GM19463 (cell line): ENCODE data around the gene ZNF22.

Experiments
- ATAC-seq: cut with Tn5 transposase; IDR thresholded peaks from one replicate; pipeline ENCODE4 v1.9.1; 2021; ENCODE audit warnings: mild to moderate bottlenecking, moderate library complexity; ENCODE audit not compliant: unreplicated experiment

The ZNF22 gene

DNA sequence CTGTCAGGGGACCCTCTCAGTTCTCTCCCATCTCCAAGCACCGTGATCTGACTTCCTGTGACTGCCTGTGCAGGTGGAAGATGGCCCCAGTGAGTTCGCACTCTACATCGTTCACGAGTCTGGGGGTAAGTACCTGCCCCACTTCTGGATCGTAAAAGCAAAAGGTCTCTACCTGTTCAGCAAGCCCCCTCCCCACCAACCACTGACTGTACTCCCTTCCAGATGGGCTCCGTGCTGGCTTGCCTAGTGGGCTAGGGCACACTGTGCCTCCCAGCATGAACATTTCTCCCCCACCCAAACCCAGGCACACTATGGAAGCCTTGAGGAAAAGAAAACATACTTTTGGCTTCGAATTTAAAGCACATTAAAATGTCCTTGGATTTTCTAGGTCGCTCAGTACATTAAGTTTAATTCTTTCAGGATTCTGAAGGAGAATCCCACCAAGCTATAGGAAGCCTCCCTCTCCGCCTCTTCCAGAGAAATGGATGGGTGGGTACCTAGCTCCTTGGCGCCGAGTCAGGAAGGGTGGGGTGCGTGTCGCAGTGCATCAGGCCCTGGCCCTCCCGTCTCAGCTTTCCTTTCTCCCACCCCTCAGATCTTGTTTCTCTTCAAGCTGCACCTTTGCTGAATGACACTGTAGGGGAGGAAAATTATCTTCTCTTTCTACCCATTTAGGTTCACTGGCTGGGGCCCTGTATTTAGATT lies 11.0 kb upstream of the ZNF22 start:
- no peak for ATAC-seq

DNA sequence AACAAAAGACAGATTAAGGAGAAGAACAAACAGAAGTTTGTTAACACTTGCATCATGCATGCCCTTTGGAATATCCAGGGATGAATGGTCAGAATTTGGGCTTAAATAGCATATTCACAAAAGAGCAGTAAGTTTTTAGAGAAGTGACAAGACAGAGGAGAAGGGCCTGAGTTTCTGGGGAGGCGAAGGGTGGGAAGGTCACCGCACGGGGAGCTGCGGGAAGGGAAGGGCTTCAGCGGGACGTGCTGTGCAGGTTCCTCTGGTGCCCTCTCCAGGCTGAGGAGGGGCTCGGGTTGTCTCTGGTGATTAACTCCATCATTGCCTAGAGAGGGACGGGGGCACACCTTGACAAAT lies 10.4 kb upstream of the ZNF22 start:
- ATAC-seq: no peak

DNA sequence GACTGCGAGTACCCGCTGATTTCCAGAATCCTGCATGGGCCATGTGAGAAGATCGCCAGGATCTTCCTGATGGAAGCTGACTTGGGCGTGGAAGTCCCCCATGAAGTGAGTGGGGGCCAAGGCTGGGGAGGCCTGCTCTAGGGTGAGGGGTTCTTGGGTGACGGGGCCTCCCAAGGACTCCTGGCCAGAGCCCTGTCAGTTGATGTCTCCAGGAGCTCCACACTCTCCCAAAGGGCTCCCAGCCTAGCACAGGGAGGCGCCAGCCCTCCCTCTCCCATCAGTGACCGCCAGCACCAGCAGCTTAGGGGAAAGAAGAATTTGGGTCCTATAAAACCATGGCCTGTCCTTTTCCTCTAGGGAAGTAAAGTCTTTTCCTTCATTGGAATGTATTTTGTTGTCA lies 9.8 kb upstream of the ZNF22 start:
- ATAC-seq: no peak

DNA sequence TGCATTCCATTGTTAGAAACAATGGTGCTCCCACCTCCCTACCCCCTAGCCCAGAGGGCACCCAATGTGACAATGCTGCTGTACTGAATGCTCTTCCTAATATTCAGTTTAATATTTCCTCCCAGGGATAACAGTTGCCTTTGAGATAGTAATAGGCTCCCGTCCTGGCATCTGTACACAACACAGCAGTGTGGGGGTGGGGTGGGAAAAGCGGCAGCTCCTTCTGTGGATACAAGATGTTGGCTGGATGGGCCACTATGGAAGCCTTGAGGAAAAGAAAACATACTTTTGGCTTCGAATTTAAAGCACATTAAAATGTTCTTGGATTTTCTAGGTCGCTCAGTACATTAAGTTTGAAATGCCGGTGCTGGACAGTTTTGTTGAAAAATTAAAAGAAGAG lies 9.2 kb upstream of the ZNF22 start:
- ATAC-seq: no peak

DNA sequence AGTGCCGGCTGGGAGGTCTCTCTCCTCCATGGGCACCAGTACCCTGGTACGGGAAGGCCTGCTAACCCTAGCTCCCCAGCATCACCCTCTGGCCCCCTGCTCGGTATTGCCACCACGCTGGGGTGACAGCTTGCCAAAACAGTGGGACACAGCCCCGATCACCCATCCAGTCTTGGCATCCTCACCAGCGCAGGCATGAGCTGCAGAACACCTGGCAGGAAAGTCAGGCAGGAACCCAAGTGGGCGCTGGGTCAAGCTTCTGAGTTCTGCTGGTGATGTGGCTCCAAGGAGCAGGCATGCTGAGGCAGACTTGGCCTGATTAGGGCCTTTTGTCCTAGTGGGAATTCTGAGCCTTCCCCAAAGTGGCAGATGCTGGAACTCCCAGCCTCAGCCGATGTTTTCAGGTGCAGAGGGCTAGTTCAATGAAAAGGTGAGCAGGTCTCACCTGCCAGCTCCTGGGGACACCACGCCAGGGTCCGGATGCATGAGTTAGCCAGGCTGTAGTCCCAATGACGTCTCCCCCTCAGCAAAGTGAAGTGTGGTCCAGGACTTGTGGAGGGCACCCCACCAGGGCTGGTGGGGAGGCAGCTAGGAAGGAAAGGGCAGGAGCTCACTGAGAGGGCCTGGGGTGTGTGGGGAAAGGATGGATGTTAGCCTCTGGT lies 8.5 kb upstream of the ZNF22 start:
- no peak for ATAC-seq

DNA sequence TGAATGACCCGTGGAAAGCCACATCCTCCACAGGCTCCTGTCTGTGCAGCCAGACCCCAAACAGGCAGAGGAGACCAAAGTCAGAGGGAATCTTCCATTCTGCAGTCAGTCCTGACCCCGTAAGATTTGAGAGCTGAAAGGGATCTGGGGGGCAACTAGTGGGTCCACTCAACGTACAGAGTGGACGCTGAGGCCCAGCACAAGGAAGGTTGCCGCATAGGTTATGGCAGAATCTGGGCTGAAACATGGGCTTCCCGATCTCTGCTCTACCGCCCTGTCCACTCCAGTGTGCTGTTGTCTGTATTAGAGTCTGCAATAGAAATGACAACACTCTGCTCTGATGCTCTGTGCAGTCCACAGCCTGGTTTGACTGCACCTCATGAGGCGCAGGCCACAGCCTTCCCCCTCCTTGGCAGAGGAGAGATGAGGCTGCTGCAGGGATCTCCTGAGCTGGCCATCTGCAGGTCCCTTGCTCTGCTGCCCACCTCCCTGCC lies 7.9 kb upstream of the ZNF22 start:
- ATAC-seq: no peak

DNA sequence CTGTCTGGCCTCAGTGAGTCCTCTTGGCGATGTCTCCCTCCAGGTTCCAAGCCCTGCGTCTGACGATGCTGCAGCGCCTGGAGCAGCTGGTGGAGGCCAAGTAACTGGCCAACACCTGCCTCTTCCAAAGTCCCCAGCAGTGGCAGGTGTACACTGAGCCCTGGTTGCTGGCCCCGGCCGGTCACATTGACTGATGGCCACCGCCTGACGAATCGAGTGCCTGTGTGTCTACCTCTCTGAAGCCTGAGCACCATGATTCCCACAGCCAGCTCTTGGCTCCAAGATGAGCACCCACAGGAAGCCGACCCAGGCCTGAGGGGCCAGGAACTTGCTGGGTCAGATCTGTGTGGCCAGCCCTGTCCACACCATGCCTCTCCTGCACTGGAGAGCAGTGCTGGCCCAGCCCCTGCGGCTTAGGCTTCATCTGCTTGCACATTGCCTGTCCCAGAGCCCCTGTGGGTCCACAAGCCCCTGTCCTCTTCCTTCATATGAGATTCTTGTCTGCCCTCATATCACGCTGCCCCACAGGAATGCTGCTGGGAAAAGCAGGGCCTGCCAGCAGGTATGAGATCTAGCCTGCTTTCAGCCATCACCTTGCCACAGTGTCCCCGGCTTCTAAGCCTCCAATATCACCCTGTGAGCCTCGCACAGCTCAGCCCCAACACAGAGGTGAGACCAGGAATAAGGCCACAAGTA lies 7.3 kb upstream of the ZNF22 start:
- no peak for ATAC-seq

DNA sequence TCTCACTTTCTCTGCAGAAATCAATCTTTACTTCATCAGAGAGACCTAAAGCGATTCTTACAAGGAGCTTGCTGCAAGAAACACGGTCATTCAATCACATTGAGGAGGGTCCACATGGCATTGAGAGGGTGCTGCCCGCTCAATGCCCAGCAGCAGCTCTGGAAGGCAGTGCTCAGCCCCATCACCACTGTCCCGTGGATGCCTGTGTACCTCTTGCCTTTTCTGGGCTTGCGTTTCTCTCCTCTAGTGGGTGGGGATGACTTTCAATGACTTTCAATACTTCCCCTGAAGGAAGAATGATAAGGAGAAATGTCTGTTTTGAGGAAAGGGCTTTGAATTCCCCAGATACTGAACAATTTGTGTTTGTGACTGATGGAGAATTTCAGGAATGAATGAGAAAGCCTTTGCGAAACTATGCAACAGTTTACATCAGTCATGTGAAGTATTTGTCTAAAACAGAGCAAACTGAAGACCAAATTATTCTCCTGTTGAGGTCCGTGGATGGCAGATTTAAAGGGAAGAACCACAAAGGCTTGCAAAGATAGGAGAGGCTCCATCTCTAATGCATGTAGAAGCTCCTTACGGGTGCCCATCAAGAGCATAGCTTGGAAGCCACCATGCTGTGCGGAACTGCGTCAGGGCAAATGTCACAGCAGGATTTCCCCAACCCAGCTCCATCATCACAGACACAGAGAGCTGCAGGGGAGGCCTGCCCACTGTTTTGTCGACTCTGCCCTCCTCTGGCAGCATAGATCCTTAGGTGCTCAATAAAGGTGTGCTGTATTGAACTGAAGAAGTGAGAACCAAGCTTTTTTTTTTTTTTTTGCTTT lies 6.6 kb upstream of the ZNF22 start:
- ATAC-seq: no peak

DNA sequence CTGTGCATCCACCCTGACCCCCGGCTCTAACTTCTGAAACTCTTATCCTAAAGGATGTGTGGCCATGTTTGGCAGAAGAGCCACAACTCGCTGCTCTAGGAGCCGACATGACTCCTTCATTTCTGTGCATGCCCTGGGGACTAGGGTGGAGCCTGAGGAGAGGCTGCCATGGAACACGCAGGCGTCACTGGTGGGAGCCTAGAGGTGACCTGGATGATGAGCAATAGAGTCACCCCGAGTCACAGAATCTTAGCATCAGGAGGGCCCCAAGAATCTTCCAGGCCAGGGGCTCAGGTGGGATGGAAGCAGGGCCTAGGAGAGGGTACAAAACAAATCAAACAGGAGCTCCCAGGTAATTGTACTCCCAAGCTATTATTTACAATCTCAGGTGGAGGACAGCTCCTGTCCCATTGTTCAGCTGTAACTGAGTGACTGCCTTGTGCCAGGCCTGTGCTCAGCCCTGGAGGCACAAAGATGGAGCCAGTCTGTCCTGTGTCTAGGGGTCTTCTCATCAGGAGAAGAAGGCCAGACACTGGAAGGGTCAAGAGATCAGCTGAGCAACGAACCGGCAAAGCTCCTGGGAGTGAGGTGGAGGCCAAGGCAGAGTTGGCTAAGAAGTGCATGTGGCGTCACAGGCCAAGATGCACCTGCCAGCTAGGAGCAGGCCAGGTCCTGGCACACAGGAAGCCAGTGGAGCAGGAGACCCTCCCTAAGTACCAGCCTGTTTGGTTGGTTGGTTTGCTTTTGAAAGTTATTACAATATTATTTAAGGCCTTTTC lies 5.8 kb upstream of the ZNF22 start:
- ATAC-seq: no peak

DNA sequence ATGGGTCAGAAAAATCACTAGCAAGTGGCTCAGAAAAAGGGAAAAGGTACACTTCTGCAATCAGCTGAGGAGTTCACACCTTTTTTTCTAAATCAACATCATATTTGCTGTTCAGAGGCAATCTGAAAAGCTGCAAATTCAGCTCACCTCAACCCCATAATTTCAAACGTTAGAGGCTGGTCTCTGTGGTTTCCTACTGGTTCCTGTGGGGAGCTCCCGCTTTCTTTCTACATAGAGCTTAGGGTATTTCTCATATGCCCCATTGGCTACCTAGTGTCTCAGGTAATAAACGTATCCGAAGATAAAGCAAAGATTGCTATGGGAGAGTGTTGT lies 5.2 kb upstream of the ZNF22 start:
- no peak for ATAC-seq

DNA sequence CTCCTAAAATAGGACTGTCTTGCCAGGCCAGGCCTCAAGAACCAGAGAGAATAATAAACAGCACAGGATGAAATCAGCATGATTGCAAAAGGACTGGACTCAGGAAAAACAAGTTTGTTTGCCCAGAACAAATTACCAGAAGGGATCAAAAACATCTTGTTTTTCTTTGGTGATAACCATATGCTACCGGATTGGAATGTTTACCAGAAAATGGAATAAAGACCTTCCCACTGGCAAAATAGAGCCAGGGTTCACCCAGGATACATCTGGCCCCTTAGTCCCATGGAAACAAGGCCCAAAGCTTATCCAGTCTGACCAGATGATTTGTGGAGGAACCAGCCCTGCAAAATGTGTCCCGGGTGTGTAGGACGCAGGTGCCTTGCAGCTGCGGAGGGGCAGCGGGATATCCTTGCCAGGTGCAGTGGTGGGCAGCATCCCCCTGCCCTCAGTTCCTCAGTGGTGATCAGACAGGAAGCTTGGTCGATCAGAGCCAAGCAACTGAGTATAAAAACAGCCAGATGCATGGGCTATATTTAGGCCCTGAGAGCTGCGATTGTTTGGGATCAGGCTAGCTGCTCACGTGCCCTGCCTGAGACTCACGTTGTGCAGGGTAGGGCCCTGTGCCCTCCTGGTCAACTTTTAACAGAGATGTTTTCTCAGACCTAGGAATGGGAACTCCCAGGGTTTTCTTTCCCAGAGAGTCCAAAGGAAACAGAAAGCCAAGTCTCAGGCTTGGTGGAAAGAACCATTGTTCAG lies 4.6 kb upstream of the ZNF22 start:
- no peak for ATAC-seq

DNA sequence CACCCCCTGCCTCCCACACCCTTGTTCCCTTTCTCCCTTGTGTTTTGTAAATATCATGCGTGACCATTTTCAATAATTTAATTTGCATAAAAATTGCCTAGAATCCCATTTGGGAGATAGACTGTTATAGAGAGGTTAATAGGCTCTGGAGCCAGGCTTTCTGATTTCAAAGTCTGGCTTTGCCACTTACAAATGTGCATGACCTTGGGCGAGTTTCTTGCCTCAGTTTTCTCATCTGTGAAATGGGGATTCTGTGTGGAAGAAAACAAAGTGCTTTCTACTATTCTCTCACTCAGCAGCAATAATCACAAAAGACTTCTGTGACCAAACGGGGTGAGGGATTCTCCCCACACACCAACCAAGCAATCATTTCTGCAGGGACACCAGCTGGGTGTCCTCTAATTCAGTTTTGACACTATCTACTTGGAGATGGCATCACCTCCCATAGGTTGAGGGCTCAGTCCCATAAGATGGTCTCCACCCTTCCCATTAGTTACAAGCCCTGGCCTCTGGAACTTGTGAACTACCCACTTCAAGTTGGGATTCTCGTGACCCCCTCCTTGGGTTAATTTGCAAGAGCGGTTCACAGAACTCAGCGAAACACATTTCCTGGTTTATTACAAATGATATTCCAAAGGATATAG lies 3.5 kb upstream of the ZNF22 start:
- no peak for ATAC-seq

DNA sequence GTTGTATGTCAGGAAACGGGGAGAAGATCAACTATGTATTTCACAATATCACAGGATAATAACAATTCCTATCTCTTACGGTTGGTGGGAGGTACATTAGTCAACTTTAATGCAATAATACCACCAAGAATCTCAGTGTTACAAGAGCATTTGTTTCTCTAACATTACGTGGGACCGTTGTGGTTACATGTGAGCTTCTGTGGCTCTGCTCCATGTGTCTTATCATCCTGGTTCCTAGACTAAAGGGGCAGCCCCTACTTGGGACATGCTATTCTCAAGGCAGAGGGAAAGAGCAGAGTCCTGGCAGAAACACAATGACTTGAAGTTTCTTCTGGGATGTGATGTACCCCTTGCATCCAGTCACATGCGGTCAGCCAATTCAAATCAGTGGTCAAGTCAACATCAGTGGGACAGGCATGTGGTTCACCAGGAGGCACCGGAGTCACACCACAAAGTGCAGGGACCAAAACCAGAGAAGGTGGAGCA lies 2.5 kb upstream of the ZNF22 start:
- no peak for ATAC-seq

DNA sequence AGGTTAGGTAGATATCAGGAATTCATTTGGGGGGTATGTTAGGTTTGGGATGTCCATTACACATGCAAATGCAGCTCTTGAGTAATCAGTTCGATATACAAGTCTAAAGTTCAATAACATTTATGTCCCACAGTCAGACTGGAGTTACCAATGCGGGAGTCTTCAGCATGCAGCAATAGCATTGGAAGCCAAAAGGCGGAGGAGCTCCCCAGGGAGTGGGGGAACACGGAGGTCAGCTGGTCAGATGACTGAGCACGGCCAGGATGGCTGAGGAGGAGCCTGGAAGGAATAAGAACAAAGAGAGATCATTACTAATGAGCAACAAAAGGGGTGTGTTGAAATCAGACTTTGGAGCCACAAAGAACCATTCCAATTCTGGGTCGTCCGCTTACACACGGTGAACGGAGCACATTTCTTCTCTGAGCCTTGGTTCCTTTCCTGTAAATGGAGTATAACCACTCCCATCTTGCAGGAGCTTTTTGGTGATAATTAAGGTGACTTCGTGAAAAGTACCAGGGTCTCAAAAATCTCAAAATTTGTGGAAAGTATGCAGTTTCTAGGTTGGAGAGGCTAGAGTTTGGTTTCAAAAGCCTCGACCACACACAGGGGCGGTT lies 478 bp upstream of the ZNF22 start:
- ATAC-seq: no peak

DNA sequence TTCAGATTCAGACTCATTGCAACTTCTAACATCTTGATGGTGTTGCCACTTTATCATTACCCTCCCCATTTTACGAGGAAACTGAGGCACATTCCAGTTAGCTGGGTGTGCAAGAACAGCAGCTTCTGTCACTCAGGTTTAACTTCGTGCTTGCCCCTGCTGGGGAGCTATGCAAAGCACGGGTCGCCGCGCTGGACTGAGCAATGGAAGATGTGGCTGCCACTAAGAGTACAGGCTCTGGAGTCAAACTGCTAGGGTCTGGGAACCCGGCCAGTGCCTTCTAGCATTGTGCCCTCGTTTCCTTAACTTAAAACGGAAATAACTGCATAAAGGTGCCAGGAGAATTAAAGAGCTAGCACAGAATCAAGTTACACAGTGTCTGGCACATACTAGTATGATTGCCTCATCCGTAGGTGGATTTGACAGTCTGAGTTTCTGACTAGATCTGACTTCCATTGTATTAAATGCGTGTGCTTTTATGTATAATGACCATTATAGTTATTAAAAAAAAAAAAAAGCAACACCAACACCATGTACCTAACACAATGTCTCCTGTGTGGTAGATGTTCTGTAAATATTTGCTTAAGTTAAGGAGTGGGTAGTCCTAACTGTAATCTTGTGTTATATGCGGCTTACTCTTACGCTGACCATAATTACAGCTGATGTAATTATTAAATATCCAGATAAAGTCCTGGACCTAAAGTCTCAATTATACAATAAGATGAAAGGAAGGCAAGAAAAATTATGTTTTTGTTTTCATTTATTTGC lies 842 bp downstream of the ZNF22 start:
- peak; percentile 72 for ATAC-seq

DNA sequence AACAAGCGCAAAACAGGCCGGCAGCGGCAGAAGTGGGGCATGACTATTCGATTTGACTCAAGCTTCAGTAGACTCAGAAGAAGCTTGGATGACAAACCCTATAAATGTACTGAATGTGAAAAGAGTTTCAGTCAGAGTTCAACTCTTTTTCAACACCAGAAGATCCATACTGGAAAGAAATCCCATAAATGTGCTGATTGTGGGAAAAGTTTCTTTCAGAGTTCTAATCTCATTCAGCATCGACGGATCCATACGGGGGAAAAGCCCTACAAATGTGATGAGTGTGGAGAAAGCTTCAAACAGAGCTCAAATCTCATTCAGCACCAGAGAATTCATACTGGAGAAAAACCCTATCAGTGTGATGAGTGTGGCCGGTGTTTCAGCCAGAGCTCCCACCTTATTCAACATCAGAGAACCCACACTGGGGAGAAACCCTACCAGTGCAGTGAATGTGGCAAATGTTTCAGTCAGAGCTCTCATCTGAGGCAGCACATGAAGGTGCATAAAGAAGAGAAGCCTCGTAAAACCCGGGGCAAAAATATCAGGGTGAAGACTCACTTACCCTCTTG lies 2.8 kb downstream of the ZNF22 start:
- no peak for ATAC-seq

DNA sequence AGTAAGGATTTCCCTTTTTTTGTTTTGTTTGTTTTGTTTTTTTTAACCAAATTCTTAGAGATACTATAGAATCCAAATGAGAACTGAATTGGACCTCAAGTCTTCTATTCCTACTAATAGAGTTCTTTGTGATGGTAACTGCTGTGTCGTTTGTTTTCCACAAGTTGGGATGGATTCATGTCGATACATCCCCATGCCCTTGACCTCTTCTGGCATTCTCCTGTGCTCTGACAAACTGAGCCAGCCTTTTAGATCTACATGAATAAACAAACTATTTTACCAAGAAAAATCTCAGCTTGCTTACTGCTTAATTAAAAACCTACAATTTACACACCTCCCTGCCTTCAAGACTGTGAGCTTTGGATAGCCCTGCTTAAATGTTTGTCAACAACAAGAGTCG lies 3.9 kb downstream of the ZNF22 start:
- ATAC-seq: no peak

DNA sequence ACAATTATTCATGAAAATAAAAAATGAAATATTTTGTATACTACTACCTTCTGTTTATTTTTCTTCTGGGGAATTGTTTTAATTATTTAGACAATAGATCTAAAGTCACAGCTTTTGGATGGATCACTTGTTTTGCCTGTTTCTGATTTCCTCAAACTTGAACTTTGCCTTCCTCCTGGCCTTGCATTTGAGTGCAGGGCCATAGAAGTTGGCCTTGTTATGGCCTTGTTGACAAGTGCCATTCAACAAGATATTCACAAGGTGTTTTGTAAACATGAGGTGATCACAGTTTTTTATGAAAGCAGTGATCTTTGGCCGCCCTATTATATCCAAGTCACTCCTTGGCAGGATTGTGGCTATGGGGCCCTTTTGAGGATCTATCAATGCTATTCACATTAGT lies 4.6 kb downstream of the ZNF22 start:
- no peak for ATAC-seq
